Left renal cortex interstitium (tissue), 4 donors: Measurements from ENCODE around the gene PEAK3. TPM values are rescaled to one million over a fixed set of nuclear protein-coding genes. Genes with fewer than 3 reads are reported as not detected.

ENCODE experiments used
- DNase-seq, 4 donors: peaks; one replicate each; pipeline ENCODE4 v3.0.0-alpha.2; 2013; ENCODE audit warnings: low read depth in 4 of 4, low spot score in 2 of 4, missing footprints in 1 of 4
- polyA plus RNA-seq, 4 donors: library from polyadenylated mRNA; unstranded; fragments of 120-200 nt; gene quantifications; one replicate each; pipeline ENCODE4 v1.2.1, GENCODE V29; 2013; ENCODE audit not compliant: insufficient read length in 4 of 4

The PEAK3 gene
- polyA plus RNA-seq, 4 donors, result 0.06 to 0.21 (median 0.16) TPM; not detected in 1

DNA sequence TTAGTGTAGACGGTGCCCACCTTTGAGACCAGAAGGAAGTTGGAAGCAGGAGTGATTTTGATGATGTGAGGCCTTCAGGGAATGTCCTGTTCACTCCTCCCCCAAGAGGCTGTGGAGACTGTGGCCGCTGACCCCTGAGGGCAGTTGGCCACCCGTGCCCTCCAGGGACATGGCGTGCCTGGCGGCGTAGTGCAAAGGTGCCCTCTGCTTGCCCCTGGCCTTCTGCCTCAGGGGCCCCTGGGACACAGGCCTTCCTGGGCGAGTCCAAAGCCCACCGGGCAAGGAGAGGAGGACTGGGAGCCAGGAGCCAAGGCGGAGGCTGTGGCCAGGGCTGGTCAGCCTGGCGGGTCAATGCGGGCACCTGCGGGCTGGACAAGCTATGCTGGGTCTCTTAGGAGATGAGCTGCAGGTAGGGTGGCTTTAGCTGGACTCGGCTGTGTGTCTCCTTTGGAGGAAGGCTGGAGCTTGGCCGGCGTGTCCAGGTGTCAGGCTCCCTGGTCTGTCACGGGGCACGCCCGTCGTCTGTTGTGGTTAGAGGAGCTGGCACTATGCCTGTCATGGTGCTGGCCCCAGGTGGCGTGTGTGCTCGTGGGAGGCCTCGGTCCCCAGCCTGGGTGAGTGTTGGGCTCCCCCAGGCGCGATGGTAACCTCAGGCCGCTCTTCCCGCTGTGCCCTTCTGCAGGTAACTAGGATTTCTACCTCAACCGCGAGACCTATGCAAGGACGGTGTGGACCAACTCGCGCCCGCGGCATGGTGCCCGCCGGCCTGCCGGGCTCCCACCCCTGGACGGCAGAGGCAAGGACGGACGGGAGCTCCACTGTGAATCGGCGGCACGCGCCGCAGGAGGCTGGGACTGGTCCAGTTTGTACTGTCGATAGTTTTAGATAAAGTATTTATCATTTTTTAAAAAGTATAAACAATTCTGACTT, 52.6 kb downstream of the PEAK3 start:
- no peak for DNase-seq

DNA sequence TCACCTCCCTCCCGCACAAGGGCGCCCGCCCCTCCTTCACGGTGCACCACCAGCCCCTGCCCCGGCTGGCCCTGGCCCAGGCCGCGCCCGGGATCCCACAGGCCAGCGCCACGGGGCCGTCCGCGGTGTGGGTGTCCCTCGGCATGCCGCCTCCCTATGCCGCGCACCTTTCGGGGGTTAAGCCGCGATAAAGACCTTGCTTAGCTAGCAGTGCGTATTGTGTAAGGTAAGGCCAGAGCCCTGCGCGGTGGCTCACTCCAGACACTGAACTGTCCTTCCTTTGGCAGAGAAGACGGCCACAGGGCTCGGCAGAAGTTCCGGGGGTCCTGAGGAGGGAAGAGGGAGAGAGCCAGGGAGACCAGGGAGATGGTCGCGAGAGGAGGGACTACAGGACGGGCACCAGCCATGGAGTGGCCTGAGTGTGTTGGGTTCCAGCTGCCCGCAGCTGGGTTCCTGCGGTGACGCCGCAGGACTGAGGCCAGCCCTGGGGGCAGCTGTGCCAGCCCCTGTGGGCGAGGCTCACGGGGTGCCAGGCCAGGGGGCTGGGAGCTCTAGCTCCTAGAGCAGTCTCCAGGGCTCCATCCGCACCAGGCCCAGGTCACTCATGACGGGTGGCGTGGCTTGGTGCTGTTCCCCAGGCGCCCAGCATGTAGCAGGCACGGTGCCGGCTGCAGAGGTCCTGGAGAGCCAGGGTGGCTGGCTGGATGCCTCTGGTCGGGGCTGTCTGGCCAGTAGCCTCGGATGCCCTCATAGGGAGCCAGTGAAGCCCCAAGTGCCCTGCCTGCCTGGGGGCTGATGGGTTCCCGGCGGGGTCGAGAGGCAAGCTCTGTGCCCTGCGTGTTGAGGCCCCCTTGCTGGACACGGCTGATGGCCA, 53.6 kb downstream of the PEAK3 start:
- DNase-seq, result no peak

- DNase-seq, result no peak
Measured at GRCh38 chr19:2227415-2228156, 54.4 kb downstream of the PEAK3 start.

DNA sequence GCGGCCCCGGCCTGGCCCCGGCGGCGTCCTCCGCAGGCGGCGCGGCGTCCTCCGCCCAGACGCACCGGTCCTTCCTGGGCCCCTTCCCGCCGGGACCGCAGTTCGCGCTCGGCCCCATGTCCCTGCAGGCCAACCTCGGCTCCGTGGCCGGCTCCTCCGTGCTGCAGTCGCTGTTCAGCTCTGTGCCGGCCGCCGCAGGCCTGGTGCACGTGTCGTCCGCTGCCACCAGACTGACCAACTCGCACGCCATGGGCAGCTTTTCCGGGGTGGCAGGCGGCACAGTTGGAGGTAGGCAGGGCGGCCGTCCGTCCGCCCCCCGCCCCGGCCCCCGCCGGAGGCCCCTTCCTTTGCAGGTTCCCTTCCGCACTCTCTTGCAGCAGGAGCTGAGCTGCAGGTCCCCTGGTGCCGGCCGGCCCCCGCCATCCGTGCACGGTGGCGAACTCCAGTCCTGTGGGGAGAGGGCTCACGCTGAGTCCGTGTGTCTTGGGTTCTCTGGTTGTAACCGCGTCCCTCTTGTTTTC, 55.1 kb downstream of the PEAK3 start:
- no peak for DNase-seq

DNA sequence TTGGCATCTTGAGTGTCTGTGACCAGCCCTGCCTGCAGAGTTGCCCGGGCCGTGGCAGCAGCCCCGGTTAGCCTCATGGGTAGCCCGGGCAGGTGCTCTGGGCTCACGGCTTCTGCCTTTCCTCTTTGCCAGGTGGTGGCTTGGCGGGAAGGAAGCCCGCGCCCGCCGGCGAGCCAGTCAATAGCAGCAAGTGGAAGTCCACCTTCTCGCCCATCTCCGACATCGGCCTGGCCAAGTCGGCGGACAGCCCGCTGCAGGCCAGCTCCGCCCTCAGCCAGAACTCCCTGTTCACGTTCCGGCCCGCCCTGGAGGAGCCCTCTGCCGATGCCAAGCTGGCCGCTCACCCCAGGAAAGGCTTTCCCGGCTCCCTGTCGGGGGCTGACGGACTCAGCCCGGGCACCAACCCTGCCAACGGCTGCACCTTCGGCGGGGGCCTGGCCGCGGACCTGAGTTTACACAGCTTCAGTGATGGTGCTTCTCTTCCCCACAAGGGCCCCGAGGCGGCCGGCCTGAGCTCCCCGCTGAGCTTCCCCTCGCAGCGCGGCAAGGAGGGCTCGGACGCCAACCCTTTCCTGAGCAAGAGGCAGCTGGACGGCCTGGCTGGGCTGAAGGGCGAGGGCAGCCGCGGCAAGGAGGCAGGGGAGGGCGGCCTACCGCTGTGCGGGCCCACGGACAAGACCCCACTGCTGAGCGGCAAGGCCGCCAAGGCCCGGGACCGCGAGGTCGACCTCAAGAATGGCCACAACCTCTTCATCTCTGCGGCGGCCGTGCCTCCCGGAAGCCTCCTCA, 55.7 kb downstream of the PEAK3 start:
- no peak for DNase-seq

- no peak for DNase-seq
Measured at GRCh38 chr19:2225415-2226050, 56.4 kb downstream of the PEAK3 start.

DNA sequence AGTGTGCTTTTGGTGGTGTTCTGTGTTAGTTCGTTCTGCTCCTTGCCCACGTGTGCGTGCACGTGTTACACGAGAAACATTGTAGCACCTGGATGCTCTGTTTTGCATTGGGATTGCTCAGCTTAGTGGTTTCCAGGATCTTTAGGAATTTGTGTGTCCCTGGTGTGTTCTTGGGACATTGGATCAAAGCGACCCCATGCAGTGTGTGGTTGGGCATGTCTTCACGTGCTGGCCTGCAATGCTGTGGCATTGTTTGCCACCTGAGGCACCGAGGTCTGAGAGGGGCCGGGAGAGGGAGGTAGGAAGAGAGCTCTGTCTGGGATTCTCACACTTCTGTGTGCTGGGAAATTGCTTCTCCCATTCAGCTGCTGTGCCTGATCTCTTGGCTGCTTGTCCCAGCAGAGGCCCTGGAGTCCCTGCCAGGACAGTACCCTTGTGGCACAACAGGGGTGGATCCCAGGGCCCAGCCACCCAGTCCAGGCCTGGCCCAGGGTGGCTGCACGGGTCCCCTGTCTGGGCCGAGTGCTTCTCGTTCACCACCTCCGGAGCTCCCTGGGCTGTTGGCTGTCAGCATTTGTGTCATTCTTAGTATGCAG, 57.1 kb downstream of the PEAK3 start:
- no peak for DNase-seq

Other genes with a start within 250 kb of the PEAK3 start
- 10 to 100 TPM; 54.6 to 86.8 (median 81.6) TPM for gene MKNK2, start 230.9 kb downstream of the PEAK3 start, polyA plus RNA-seq
- gene MOB3A, start 185.8 kb downstream of the PEAK3 start, polyA plus RNA-seq, result 10 to 100 TPM; 20.9 to 33.3 (median 25.1) TPM
- 1 to 10 TPM; 4.0 to 9.2 (median 7.4) TPM for gene IZUMO4, start 185.3 kb downstream of the PEAK3 start, polyA plus RNA-seq
- gene AP3D1, start 130.6 kb downstream of the PEAK3 start, polyA plus RNA-seq, result 100 to 1,000 TPM in 3 of 4 donors, 10 to 100 TPM in 1; 92.0 to 128 (median 113) TPM
- gene DOT1L, start 118.2 kb downstream of the PEAK3 start, polyA plus RNA-seq, result 10 to 100 TPM; 20.1 to 43.7 (median 29.1) TPM
- 10 to 100 TPM; 60.5 to 98.5 (median 82.3) TPM for gene PLEKHJ1, start 45.8 kb downstream of the PEAK3 start, polyA plus RNA-seq
- 10 to 100 TPM; 55.3 to 92.4 (median 84.6) TPM for gene SF3A2, start 45.4 kb downstream of the PEAK3 start, polyA plus RNA-seq
- gene AMH, start 32.9 kb downstream of the PEAK3 start, polyA plus RNA-seq, result 1 to 10 TPM in 3 of 4 donors, under 1 TPM in 1; 0.96 to 3.8 (median 2.4) TPM
- gene JSRP1, start 25.8 kb downstream of the PEAK3 start, polyA plus RNA-seq, result under 1 TPM; 0.23 to 0.94 (median 0.74) TPM
- gene LINGO3, start 26.0 kb upstream of the PEAK3 start, polyA plus RNA-seq, result under 1 TPM; 0.06 to 0.14 (median 0.09) TPM
- gene LSM7, start 46.4 kb upstream of the PEAK3 start, polyA plus RNA-seq, result 100 to 1,000 TPM in 3 of 4 donors, 10 to 100 TPM in 1; 75.3 to 125 (median 114) TPM
- gene SPPL2B, start 46.5 kb upstream of the PEAK3 start, polyA plus RNA-seq, result 100 to 1,000 TPM in 2 of 4 donors, 10 to 100 TPM in 2; 39.5 to 141 (median 89.3) TPM
- 1 to 10 TPM in 1 of 4 donors, under 1 TPM in 3; 0.08 to 1.2 (median 0.62) TPM for gene TMPRSS9, start 78.1 kb upstream of the PEAK3 start, polyA plus RNA-seq
- gene TIMM13, start 145.4 kb upstream of the PEAK3 start, polyA plus RNA-seq, result 100 to 1,000 TPM in 1 of 4 donors, 10 to 100 TPM in 3; 64.7 to 125 (median 91.1) TPM
- gene LMNB2, start 174.8 kb upstream of the PEAK3 start, polyA plus RNA-seq, result 10 to 100 TPM; 51.4 to 93.0 (median 76.8) TPM
- gene GADD45B, start 194.0 kb upstream of the PEAK3 start, polyA plus RNA-seq, result 10 to 100 TPM in 3 of 4 donors, 1 to 10 TPM in 1; 9.9 to 17.6 (median 11.3) TPM